SK-N-SH (cell line): ENCODE results near the gene FRK.

Experiments used
- ELF1 ChIP-seq: IDR thresholded peaks from 2 replicates; pipeline ENCODE4 v1.4.0; 2012
- EP300 ChIP-seq, 2 experiments: IDR thresholded peaks; 2 replicates each; pipeline versions ENCODE4 v1.4.0 to v1.6.1; 2012; ENCODE audit warnings: borderline replicate concordance in 1 of 2, low read depth in 1 of 2, low read length in 1 of 2
- EZH2phosphoT487 ChIP-seq: fragments of 200-600 bp; sonication (generic); IDR thresholded peaks from 2 replicates; pipeline ENCODE4 v1.6.1; 2017; ENCODE audit warnings: low read depth, mixed run types, mild to moderate bottlenecking, antibody characterized with exemption, moderate library complexity, borderline replicate concordance
- IRF3 ChIP-seq: fragments of 150-350 bp; IDR thresholded peaks from 2 replicates; pipeline ENCODE4 v1.6.1; 2016; ENCODE audit warnings: mild to moderate bottlenecking, low read depth, low read length
- PBX3 ChIP-seq: IDR thresholded peaks from 2 replicates; pipeline ENCODE4; 2012
- RAD21 ChIP-seq: IDR thresholded peaks from 2 replicates; pipeline ENCODE4 v1.6.1; 2012; ENCODE audit warnings: mild to moderate bottlenecking, low read length
- SMC3 ChIP-seq: IDR thresholded peaks from 2 replicates; pipeline ENCODE4 v1.6.1; 2012; ENCODE audit warnings: low read depth, low read length, improper control_type of control experiment
- TAF1 ChIP-seq: IDR thresholded peaks from 2 replicates; pipeline ENCODE4 v1.6.1; 2012; ENCODE audit warnings: low read depth, mild to moderate bottlenecking, low read length, moderate library complexity, borderline replicate concordance
- USF2 ChIP-seq: fragments of 150-350 bp; IDR thresholded peaks from 2 replicates; pipeline ENCODE4 v1.6.1; 2017; ENCODE audit warnings: antibody characterized with exemption, low read length, low read depth, borderline replicate concordance
- TF ChIP-seq, protein P1 (sequence below): fragments of 200-600 bp; sonication (generic); IDR thresholded peaks from 2 replicates; pipeline ENCODE4 v1.6.1; 2017; ENCODE audit warnings: antibody characterized with exemption, mild to moderate bottlenecking, moderate library complexity

GRCh38 chr6:116041934-116042333 lies 18.8 kb downstream of the FRK start:
- no peak for TF ChIP-seq EP300 (IDR thresholded peaks at IDR 0.05; ENCODE audit: borderline replicate concordance in 1 of 2, low read depth in 1 of 2, low read length in 1 of 2)
- TF ChIP-seq EZH2phosphoT487 = no peak
- no peak for TF ChIP-seq TAF1
- TF ChIP-seq ELF1 = no peak
- TF ChIP-seq IRF3 = no peak
- no peak for TF ChIP-seq USF2
- TF ChIP-seq SMC3 = no peak
- TF ChIP-seq, protein P1, sequence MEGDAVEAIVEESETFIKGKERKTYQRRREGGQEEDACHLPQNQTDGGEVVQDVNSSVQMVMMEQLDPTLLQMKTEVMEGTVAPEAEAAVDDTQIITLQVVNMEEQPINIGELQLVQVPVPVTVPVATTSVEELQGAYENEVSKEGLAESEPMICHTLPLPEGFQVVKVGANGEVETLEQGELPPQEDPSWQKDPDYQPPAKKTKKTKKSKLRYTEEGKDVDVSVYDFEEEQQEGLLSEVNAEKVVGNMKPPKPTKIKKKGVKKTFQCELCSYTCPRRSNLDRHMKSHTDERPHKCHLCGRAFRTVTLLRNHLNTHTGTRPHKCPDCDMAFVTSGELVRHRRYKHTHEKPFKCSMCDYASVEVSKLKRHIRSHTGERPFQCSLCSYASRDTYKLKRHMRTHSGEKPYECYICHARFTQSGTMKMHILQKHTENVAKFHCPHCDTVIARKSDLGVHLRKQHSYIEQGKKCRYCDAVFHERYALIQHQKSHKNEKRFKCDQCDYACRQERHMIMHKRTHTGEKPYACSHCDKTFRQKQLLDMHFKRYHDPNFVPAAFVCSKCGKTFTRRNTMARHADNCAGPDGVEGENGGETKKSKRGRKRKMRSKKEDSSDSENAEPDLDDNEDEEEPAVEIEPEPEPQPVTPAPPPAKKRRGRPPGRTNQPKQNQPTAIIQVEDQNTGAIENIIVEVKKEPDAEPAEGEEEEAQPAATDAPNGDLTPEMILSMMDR = no peak
- TF ChIP-seq RAD21 = no peak
- no peak for TF ChIP-seq PBX3
